Spinal cord (tissue), 10 donors: Measurements from ENCODE around the gene NEK10. TPM values are rescaled to one million over a fixed set of nuclear protein-coding genes. Genes with fewer than 3 reads are reported as not detected.

Experiments
- DNase-seq, 6 donors: peaks; one replicate each; pipeline versions ENCODE4 v3.0.0 to v3.0.0-alpha.2; 2013 to 2015; ENCODE audit warnings: low spot score in 6 of 6, low read depth in 4 of 6
- H3K27ac ChIP-seq: one replicate; pipeline ENCODE4 v1.5.1; 2013; ENCODE audit warnings: low read depth, low read length, control low read depth
- H3K27me3 ChIP-seq: one replicate; pipeline ENCODE4 v1.6.1; 2013; ENCODE audit warnings: low read length; ENCODE audit not compliant: control insufficient read depth, insufficient read depth
- H3K36me3 ChIP-seq: one replicate; pipeline ENCODE4 v1.6.1; 2013; ENCODE audit warnings: low read length; ENCODE audit not compliant: control insufficient read depth, insufficient read depth
- H3K4me1 ChIP-seq: one replicate; pipeline ENCODE4 v1.6.1; 2013; ENCODE audit warnings: low read length; ENCODE audit not compliant: control insufficient read depth, insufficient read depth
- H3K4me3 ChIP-seq: one replicate; pipeline ENCODE4 v1.5.1; 2013; ENCODE audit warnings: low read depth, low read length, control low read depth
- H3K9me3 ChIP-seq: one replicate; pipeline ENCODE4 v1.6.1; 2013; ENCODE audit warnings: low read length; ENCODE audit not compliant: control insufficient read depth, insufficient read depth
- WGBS: methylation state at CpG from one replicate; pipeline ENCODE4 v1.1.5; 2013; ENCODE audit warnings: missing lambda C conversion rate; ENCODE audit not compliant: insufficient coverage; 5-methylcytosine and 5-hydroxymethylcytosine counted together
- polyA plus RNA-seq, 2 donors: library from polyadenylated mRNA; unstranded; fragments of 120-200 nt; gene quantifications; one replicate each; pipeline ENCODE4 v1.2.1, GENCODE V29; 2013; ENCODE audit not compliant: insufficient read length in 2 of 2
- total RNA-seq, 2 donors: library from RNA; depleted of rRNA in 1 of 2; stranded (reverse); fragments of 120-200 nt in 1 of 2; fragments of >200 nt in 1 of 2; gene quantifications; one replicate each; pipeline versions ENCODE4 v1.2.3 to v1.2.4, GENCODE V29; 2013 to 2014
- donor health status: healthy.

The NEK10 gene
- total and polyA plus RNA-seq, 4 donors: 6.1 to 33.1 (median 10.6) TPM

DNA sequence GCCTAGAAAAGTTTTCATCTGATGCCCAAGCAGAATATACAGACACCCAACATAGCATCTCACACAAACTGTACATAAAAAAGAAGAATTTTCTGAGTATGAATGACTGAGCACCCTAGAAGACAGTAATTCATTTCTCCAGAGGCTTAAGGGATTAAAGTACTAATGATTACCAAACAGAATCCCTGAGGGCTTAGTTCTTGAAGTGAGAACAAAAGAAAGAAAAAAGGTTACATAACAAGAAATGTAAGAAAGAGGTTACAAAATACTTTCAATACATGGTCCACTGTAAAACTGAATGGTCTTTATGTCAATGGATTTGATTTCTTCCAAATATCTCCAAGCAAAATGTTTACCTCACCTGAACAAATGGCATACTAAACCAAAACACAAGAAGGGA is 9.1 kb upstream of the NEK10 start:
- no peak for DNase-seq
- no peak overlapping the region for H3K4me3 ChIP-seq
- no peaks in the 10 kb centered on the region for H3K4me1 ChIP-seq
- H3K36me3 ChIP-seq: peaks cover 3% of the 10 kb centered on the region
- H3K9me3 ChIP-seq: no peaks in the 10 kb centered on the region
- H3K27ac ChIP-seq: no peak overlapping the region
- no peaks in the 10 kb centered on the region for H3K27me3 ChIP-seq

DNA sequence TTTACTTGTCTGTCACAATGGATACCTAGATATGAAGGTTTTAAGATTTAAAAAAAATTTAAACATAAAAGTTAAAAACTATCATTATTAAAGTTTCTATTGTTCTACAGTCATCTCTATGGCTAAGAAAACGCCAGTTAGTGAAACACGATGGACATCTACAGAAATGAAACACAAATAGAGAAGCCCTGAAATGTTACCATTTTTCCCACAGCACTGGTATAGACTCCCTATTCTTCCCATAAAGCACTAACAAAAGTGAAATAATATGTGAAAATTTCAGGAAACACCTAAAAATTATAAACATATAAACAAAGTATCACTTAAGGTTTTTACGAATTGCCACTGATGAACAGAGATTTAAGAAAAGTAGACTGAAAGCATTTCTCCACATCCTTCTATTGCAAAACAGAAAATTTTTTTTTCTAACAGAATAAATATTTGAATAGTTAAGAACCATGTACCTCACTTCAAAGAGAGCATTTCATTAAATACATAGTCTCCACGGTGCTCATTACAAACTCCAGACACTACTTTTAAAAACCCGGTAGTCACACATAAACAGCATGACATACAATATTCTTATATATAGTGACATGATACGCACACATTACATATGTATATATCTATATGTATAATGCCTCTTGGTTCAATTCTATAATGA is 7.1 kb upstream of the NEK10 start:
- no peak for DNase-seq
- WGBS: no CpG with 5 or more reads among the region's 6 CpGs
- no peaks in the 10 kb centered on the region for H3K4me1 ChIP-seq

DNA sequence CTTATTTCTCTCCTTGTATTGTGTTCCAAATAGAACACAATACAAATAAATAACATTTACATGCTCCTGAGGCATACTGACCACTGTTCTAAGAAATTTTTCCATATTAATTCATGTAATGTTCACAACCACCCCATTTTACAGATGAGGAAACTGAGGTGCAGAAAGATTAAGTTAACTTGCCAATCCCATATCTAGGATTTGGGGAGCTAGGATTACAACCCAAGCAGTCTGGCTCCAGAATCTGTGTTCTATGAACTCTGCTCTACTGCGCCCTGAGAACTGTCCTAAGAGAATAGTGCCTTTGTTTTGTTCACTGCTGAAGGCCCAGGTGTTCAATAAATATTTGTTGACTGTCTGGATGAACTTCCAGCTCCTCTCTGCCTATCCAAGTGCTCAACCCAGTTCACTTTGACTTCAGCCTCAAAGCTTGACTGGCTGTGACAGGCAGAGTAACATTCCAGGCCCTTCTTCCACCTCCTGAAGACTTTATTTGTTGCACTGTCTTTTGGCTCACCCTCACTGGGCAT is 3.1 kb downstream of the NEK10 start:
- Histone ChIP-seq H3K27ac (no peak overlapping the region), H3K9me3 (no peaks in the 10 kb centered on the region), H3K36me3 (no peaks in the 10 kb centered on the region), H3K4me1 (peaks cover 11% of the 10 kb centered on the region), H3K27me3 (no peaks in the 10 kb centered on the region), H3K4me3 (no peak overlapping the region)
- no peak for DNase-seq
- no CpG with 5 or more reads among the region's 1 CpG for WGBS

More for the DNA sequence above, 7.1 kb upstream of the NEK10 start:
- H3K36me3 ChIP-seq: no peaks in the 10 kb centered on the region
- no peak overlapping the region for H3K4me3 ChIP-seq
- H3K27me3 ChIP-seq: no peaks in the 10 kb centered on the region
- H3K27ac ChIP-seq: no peak overlapping the region
- no peaks in the 10 kb centered on the region for H3K9me3 ChIP-seq

DNA sequence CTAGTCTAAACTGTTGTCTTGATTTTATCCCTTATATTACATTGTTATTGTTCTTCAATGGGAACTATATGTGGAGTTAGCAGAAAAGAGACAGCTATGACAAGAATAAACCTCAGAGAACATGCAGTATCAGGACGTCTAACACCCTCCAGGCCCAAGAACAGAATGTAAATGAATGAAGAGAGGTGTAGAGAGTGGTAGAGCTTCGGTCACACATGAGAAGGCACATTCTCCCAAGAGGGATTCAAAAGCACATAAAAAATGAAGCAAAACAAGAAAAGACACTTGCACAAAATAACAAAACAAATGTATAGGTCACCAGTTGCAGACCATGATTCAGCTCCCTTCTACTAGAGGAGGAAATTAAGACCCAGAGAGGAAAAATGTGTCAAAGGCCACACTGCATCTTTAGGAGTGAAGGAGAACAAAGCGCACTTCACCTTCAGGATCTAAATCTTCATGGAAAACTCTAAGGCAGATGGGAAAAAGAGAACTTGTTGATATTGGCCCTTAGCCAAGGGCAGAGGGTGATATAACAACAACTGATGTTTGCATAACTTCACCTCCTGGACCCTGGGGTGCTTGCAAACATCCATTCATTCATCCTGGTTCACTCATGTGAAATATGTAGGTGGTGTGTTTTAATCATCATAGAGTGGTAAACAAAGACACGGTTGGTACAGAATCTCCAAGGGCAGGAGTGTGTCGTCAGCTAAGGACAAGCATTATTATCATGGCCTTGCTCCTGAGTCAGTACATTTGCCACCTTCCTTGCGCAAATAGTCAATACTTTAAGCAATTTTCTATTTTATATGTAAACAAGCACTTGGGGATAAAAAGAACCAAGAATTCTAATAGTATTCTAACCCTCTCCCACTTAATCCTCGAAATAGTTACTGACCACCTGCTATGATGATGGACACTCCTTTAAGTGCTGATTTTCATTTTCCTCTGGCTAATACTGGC is 8.8 kb downstream of the NEK10 start:
- Histone ChIP-seq H3K27me3 (no peaks in the 10 kb centered on the region), H3K4me3 (no peak overlapping the region), H3K27ac (no peak overlapping the region), H3K9me3 (no peaks in the 10 kb centered on the region), H3K36me3 (no peaks in the 10 kb centered on the region), H3K4me1 (no peaks in the 10 kb centered on the region)
- peak in 1 of 6 donors; percentile 14 for DNase-seq
- WGBS: no CpG with 5 or more reads among the region's 7 CpGs

DNA sequence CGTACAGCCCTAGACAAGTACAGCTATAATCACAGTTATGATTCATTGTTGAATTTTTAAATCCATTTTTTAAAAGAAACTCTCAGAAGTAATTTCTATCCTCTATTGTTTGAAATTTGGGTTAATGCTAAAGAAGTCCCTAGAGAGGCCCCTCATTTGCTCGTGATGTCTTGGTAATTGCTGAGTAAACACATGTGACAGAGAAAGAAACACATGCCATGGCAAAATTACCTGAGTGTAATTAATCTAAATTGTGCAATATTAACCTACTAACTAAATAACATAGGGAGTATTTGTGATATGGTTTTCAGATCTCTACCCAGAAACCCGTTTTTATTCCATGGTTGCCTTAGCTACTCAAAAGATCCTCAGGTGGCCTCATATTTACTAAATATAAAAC is 10.8 kb downstream of the NEK10 start:
- H3K27me3 ChIP-seq: no peaks in the 10 kb centered on the region
- no CpG with 5 or more reads among the region's 3 CpGs for WGBS
- no peak overlapping the region for H3K27ac ChIP-seq
- H3K4me1 ChIP-seq: no peaks in the 10 kb centered on the region
- no peaks in the 10 kb centered on the region for H3K36me3 ChIP-seq
- no peak overlapping the region for H3K4me3 ChIP-seq
- no peaks in the 10 kb centered on the region for H3K9me3 ChIP-seq
- DNase-seq: no peak

DNA sequence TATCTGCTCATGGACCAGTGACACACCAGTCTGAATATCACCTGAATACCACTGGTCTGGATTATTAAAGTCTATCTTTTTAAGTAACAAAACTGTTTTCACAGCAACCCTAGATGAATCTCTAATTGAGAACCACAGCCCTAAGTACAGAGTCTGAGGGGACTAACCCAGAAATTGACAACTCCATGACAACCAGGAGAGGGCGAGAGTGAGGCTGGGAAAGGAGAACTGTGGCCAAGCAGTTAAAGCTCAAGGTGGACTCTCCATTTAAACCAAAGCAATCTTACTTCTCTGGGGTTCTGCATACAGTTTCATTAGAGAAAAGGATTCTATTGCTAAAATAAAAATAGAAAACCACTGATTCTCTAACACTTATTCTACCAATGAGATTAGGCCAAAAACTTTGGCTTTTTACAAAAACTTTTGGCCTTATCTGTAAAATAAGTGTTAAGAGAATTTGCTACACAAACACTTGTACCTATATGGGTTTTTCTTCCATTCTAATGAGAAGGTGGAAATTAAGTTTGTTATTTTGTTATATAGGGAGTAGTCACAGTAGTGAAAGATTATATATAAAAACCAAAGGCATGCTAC is 11.4 kb downstream of the NEK10 start:
- Histone ChIP-seq H3K27ac (no peak overlapping the region), H3K4me1 (no peaks in the 10 kb centered on the region)

DNA sequence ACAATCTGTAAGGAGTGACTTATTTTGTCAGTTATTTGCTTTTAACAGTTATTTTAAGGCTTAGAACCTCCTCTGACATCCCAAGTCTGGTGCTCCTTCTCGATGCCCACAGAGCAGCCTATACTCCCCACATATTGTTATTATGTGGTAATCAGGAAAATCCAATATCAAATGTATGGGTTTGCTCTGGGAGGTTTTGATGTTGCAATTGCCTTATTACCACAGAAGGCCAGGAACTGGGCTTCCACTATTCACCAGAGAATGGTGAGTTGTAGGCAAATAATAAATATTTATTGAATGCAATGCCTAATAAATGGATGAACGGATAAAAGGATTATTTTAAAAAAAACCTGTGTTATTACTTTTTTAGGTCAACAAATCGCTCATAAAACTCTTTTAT is 12.2 kb downstream of the NEK10 start:
- H3K27me3 ChIP-seq: no peaks in the 10 kb centered on the region
- H3K36me3 ChIP-seq: no peaks in the 10 kb centered on the region
- H3K4me3 ChIP-seq: no peak overlapping the region
- DNase-seq: no peak
- no peaks in the 10 kb centered on the region for H3K4me1 ChIP-seq
- no peak overlapping the region for H3K27ac ChIP-seq
- H3K9me3 ChIP-seq: no peaks in the 10 kb centered on the region
- no CpG with 5 or more reads among the region's 3 CpGs for WGBS

More for the DNA sequence above, 11.4 kb downstream of the NEK10 start:
- H3K27me3 ChIP-seq: no peaks in the 10 kb centered on the region
- DNase-seq: peak in 3 of 6 donors; percentile 7 to 50 (median 47)
- H3K36me3 ChIP-seq: no peaks in the 10 kb centered on the region
- WGBS: no CpG with 5 or more reads among the region's 1 CpG
- no peaks in the 10 kb centered on the region for H3K9me3 ChIP-seq
- no peak overlapping the region for H3K4me3 ChIP-seq

DNA sequence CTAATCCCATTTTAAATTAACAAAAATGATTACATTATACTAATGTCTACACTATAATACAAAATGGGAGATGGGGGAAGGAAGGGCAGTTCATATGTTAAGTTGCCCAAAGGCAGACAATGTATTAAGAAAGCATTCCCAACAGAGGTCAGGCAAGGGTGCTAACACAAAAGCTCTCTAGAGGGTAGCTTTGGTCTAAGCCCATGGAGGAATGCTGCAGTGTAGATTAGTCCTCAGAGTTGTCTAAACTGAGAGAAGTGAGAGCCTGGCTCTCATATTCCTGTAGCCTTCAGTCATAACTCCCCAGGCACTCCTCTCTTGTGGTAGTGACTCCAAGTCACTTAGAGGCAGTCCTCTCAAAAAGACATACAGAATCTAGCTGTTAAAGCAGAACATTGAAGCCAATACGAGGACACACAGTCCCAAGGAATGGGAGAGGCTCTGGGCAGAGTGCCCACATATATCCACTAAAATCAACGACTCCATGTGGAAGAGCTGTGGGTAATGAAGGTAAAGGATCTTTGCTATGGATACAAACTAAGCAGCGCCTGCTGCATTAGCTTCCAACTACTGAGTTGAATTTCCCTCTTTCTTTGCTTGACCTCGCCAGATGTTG is 14.5 kb downstream of the NEK10 start:
- Histone ChIP-seq H3K27ac (no peak overlapping the region), H3K36me3 (no peaks in the 10 kb centered on the region), H3K9me3 (no peaks in the 10 kb centered on the region), H3K27me3 (no peaks in the 10 kb centered on the region), H3K4me1 (no peaks in the 10 kb centered on the region), H3K4me3 (no peak overlapping the region)
- no peak for DNase-seq
- WGBS: 94% methylated on average over 1 of the region's 4 CpGs

DNA sequence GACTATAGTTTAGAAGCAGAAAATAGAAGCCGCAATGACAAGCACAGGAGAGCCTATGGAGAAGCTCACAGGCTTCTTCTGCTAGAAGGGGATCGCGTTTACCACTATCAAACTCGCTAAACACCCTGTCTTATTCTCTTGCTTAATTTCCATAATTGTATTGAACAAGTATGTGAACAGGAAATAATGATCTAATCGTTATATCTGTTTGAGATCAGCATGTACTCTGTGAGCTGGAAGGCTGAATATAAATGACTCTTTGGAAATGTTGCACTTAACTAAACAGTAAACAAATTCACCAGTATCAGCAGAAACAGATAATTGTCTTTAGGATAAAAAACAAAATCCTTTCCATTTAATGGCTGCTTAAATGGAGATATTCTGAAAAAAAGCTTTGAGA is 15.0 kb downstream of the NEK10 start:
- Histone ChIP-seq H3K9me3 (no peaks in the 10 kb centered on the region), H3K4me1 (no peaks in the 10 kb centered on the region), H3K27me3 (no peaks in the 10 kb centered on the region), H3K36me3 (no peaks in the 10 kb centered on the region), H3K4me3 (no peak overlapping the region), H3K27ac (no peak overlapping the region)
- WGBS: no CpG with 5 or more reads among the region's 5 CpGs
- no peak for DNase-seq
